GM23248 (cell line): ENCODE results near the gene CRLF2.

Source experiments
- EZH2 ChIP-seq: fragments of 200-600 bp; sonication (generic); IDR thresholded peaks from 2 replicates; pipeline ENCODE4 v1.6.1; 2018; ENCODE audit warnings: antibody characterized with exemption, mild to moderate bottlenecking; ENCODE audit not compliant: insufficient read depth, poor library complexity, severe bottlenecking
- EZH2phosphoT487 ChIP-seq: fragments of 200-600 bp; sonication (generic); IDR thresholded peaks from 2 replicates; pipeline ENCODE4 v1.6.1; 2018; ENCODE audit warnings: antibody characterized with exemption, moderate library complexity, mild to moderate bottlenecking, low read depth; ENCODE audit not compliant: insufficient read depth

DNA sequence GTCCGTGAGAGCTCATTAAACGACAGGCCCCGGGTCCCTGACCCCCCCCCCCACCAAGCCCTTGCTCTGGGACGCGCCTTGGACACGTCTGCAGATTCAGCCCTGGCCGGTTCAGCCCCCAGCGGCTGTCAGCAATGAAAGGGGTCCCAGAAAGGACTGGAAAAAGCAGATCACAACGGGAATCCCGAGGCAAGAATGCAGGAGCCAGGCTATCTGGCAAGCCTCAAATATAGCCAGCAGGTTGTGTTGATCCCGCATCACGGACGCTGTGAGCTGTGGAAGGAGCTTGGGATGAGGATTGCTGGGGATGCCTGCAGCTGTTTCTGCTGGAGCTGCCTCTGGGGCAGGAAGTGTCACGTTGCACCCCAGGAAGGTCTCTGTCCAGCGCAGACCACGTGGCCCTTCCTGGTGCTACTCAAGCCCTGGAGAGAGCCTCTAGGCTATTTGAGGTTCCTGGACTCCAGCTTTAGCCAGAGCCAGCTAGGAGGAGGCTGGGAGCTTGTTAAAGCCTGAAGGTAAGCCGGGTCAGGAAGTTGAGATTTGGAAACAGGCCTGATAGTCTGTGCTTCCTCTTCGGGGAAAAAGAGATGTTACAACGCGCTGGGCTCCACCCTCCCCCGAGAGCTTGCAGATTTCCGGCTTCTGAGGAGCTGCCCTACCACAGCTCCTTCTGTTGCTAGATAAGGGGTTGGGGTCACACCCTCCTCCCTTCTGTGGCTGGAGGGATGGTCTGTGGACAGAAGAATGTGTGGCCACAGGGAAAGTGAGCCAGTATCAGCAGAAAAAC lies 36.8 kb upstream of the CRLF2 start:
- TF ChIP-seq EZH2, result no peak
- no peak for TF ChIP-seq EZH2phosphoT487
